ENCODE measurements around the gene RNF149.

The RNF149 gene

GRCh38 chr2:101273056-101273455, 35.4 kb downstream of the RNF149 start:
- DNase-seq (ENCODE audit: low read depth in 2 of 2) = no peak
- no peak for TF ChIP-seq CTCF (IDR thresholded peaks at IDR 0.05; ENCODE audit: low read depth, low read length)
- H3K4me3 ChIP-seq (replicated peaks in 1 of 2; ENCODE audit: low read depth in 2 of 2, low read length in 2 of 2) = no peak overlapping the region

GRCh38 chr2:101272045-101272784, 36.3 kb downstream of the RNF149 start:
- no peak for TF ChIP-seq CTCF (IDR thresholded peaks at IDR 0.05; ENCODE audit: low read depth, low read length)
- DNase-seq (ENCODE audit: low read depth in 2 of 2) = no peak
- no peak overlapping the region for H3K4me3 ChIP-seq (replicated peaks in 1 of 2; ENCODE audit: low read depth in 2 of 2, low read length in 2 of 2)

GRCh38 chr2:101270700-101271259, 37.7 kb downstream of the RNF149 start:
- no peak for DNase-seq (ENCODE audit: low read depth in 2 of 2)
- no peak overlapping the region for H3K4me3 ChIP-seq (replicated peaks in 1 of 2; ENCODE audit: low read depth in 2 of 2, low read length in 2 of 2)
- TF ChIP-seq CTCF (IDR thresholded peaks at IDR 0.05; ENCODE audit: low read depth, low read length) = no peak

- H3K4me3 ChIP-seq (replicated peaks in 1 of 2; ENCODE audit: low read depth in 2 of 2, low read length in 2 of 2) = no peak overlapping the region
- no peak for DNase-seq (ENCODE audit: low read depth in 2 of 2)
- no peak for TF ChIP-seq CTCF (IDR thresholded peaks at IDR 0.05; ENCODE audit: low read depth, low read length)
These were observed 40.5 kb downstream of the RNF149 start for GRCh38 chr2:101267671-101268656.

- no peak for TF ChIP-seq CTCF (IDR thresholded peaks at IDR 0.05; ENCODE audit: low read depth, low read length)
- no peak for DNase-seq (ENCODE audit: low read depth in 2 of 2)
- H3K4me3 ChIP-seq (replicated peaks in 1 of 2; ENCODE audit: low read depth in 2 of 2, low read length in 2 of 2) = no peak overlapping the region
These were observed 42.5 kb downstream of the RNF149 start for GRCh38 chr2:101265893-101266499.

- TF ChIP-seq CTCF (IDR thresholded peaks at IDR 0.05; ENCODE audit: low read depth, low read length) = no peak
- no peak overlapping the region for H3K4me3 ChIP-seq (replicated peaks in 1 of 2; ENCODE audit: low read depth in 2 of 2, low read length in 2 of 2)
- no peak for DNase-seq (ENCODE audit: low read depth in 2 of 2)
These were observed 44.1 kb downstream of the RNF149 start for GRCh38 chr2:101264360-101264939.
